HL-60 (cell line): ENCODE measurements around the gene TMEM221.
A peak's percentile ranks its signal among the peaks of the same experiment; 100 is the strongest.

Source experiments
- GABPA ChIP-seq: IDR thresholded peaks from 2 replicates; pipeline ENCODE4 v1.6.1; 2012; ENCODE audit warnings: low read depth
- POLR2AphosphoS5 ChIP-seq: IDR thresholded peaks from 2 replicates; pipeline ENCODE4 v1.6.1; 2012; ENCODE audit warnings: low read depth
- TF ChIP-seq, protein P1 (sequence below): IDR thresholded peaks from one replicate; pipeline ENCODE4 v1.5.1; 2011; ENCODE audit warnings: low read length, control low read depth, inconsistent platforms; ENCODE audit not compliant: insufficient read depth

DNA sequence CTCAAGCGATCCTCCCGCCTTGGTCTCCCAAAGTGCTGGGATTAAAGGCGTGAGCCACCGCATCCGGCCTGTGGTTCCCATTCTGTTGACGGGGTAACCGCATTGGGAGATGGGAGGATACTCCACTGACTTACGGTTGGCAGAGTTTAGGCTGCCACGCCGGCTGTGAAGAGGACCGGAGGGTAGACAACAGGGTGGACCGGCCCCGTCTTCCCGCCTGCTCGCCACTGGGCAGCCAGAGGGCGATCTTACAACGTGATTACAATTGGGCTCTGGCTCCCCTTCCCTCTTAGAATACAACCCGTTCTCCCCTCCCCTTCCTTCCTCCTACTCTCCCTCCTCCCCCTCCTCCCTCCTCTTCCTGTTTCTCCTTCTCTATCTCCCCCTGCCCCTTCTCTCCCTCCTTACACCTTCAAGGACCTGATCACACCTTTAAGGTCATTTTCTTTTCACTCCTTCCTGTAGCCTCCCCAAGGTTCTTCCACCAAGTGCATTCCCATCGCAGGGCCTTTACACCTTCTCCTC is 53.5 kb downstream of the TMEM221 start:
- TF ChIP-seq, protein P1, sequence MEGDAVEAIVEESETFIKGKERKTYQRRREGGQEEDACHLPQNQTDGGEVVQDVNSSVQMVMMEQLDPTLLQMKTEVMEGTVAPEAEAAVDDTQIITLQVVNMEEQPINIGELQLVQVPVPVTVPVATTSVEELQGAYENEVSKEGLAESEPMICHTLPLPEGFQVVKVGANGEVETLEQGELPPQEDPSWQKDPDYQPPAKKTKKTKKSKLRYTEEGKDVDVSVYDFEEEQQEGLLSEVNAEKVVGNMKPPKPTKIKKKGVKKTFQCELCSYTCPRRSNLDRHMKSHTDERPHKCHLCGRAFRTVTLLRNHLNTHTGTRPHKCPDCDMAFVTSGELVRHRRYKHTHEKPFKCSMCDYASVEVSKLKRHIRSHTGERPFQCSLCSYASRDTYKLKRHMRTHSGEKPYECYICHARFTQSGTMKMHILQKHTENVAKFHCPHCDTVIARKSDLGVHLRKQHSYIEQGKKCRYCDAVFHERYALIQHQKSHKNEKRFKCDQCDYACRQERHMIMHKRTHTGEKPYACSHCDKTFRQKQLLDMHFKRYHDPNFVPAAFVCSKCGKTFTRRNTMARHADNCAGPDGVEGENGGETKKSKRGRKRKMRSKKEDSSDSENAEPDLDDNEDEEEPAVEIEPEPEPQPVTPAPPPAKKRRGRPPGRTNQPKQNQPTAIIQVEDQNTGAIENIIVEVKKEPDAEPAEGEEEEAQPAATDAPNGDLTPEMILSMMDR = peak; percentile 73
- TF ChIP-seq GABPA = no peak
- TF ChIP-seq POLR2AphosphoS5 = no peak
